Measurements from ENCODE around the gene LYST. TPM values are rescaled to one million over a fixed set of nuclear protein-coding genes. Genes with fewer than 3 reads are reported as not detected.
A peak's percentile ranks its signal among the peaks of the same experiment; 100 is the strongest.
"Not testable (repeated sequence)": the region's sequence is repeated elsewhere in the genome, so short reads cannot be mapped to it uniquely, and the experiment has no call there.

The LYST gene
- total RNA-seq, 4 donors from 2014 or later, result 46.8 to 68.4 (median 47.8) TPM

DNA sequence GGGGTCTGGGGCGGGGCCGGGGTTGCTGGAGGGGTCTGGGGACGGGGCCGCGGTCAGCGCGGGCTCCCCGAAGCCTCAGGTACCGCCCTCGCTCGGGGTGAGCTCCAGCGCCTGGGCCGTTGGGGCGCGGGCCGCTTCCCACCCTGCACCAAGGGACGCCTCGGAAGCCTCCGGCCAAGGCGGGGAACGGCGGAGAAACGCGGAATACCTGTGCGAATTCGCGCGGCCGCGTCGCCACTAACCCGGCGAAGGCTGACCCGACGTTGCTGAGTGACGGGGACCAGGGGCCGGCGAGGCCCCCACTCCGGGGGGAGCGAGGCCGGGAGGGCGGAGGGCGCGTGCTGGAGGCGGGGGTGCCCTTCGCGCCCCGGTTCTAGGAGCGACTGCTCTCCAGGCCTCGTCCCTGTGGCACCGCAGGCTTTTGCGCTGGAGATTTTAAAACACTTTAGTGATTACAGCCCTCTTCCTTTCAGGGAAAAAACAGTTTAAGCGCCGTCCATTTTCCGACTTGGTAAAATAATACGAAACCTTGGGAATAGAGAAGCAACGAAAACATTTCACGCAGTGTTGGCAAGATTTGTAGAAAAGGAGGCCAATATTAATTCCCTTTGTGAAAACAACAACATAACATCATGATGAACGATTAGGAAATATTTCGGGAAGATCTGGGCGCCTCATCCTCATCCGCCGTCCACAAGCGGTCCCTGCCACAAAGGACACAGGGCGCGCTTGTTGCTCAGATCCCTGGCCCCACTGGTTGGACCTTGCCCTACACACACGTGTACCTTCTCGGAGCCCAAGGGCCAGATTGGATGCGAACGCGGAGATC is 216.2 kb downstream of the LYST start:
- H3K4me1 ChIP-seq, result peaks cover 10 to 26% of the 10 kb centered on the region in 2 donors
- intact Hi-C loops (cut with DNase I), result no loop called here
- H3K27ac ChIP-seq, result no peak overlapping the region
- no peak for TF ChIP-seq POLR2A (IDR thresholded peaks at IDR 0.05)
- TF ChIP-seq, protein P1, sequence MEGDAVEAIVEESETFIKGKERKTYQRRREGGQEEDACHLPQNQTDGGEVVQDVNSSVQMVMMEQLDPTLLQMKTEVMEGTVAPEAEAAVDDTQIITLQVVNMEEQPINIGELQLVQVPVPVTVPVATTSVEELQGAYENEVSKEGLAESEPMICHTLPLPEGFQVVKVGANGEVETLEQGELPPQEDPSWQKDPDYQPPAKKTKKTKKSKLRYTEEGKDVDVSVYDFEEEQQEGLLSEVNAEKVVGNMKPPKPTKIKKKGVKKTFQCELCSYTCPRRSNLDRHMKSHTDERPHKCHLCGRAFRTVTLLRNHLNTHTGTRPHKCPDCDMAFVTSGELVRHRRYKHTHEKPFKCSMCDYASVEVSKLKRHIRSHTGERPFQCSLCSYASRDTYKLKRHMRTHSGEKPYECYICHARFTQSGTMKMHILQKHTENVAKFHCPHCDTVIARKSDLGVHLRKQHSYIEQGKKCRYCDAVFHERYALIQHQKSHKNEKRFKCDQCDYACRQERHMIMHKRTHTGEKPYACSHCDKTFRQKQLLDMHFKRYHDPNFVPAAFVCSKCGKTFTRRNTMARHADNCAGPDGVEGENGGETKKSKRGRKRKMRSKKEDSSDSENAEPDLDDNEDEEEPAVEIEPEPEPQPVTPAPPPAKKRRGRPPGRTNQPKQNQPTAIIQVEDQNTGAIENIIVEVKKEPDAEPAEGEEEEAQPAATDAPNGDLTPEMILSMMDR (IDR thresholded peaks at IDR 0.05), result no peak
- peaks cover 8% of the 10 kb centered on the region for H3K27me3 ChIP-seq
- H3K4me3 ChIP-seq (replicated peaks in 1 of 3), result peak overlapping the region in 1 of 3 donors; percentile 43
- peak in 1 of 2 donors; percentile 10 for DNase-seq
- WGBS, 2 donors, result 17 to 18% methylated on average over 26 to 34 of the region's 71 CpGs
- no peaks in the 10 kb centered on the region for H3K9me3 ChIP-seq
- no peaks in the 10 kb centered on the region for H3K36me3 ChIP-seq

DNA sequence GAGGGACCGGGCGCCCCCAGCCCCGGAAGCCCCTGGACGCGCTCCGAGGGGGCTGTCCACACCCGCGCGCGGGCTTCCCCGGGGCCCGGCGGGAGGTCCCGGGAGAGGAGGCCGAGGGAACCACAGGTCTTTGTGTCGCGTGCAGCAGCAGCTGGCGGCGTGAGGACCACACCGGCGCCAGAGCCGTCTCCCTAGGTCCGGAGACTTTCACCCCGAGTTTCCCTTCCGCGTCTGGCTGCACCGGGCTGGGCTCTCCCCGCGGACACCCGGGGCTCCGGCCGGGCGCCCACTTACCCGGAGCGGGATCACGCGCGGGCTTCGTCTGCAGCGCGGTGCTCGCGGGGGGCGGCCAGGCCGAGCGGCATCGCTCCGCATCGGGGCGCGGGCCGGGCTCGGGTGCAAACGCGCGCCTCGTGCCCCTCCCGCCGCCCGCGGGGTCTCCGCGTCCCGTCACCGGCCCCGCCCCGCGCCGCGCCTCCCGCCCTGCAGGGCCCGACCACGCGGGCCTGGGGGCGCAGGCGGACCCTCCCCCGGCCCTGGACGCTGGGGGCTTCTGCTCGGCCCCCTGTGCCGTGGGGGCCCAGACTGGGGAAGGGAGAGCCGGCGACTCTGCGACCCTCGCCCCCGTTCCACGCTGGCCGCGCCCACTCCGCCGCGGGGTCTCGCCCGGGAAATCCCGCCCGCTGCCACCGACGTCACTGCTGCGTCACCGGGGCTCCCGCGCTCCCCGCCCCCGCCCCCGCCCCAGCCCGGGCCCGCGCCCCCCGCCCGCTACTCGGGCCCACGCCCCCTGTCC is 217.1 kb downstream of the LYST start, which contains the start of gene GNG4:
TSS of gene GNG4 (minus strand) at position 417 of the 796 bp plus-strand sequence. CDS start 65,946 bp downstream, outside the sequence.
- DNase-seq, result peak in 1 of 2 donors; percentile 23
- 1% methylated on average over 19 of the region's 111 CpGs; no CpG with 5 or more reads in 1 of the 2 donors for WGBS, 2 donors
- Histone ChIP-seq H3K4me1 (peaks cover 10 to 26% of the 10 kb centered on the region in 2 donors), H3K4me3 (replicated peaks in 1 of 3) (peak within 1 kb of the TSS in 1 of 3 donors; percentile 43), H3K27ac (no peak within 1 kb of the TSS), H3K27me3 (peaks cover 8% of the 10 kb centered on the region), H3K9me3 (no peaks in the 10 kb centered on the region), H3K36me3 (no peaks in the 10 kb centered on the region)
- TF ChIP-seq, protein P1 (IDR thresholded peaks at IDR 0.05), result no peak
- no peak for TF ChIP-seq POLR2A (IDR thresholded peaks at IDR 0.05)
- intact Hi-C loops (cut with DNase I), result no loop called here

DNA sequence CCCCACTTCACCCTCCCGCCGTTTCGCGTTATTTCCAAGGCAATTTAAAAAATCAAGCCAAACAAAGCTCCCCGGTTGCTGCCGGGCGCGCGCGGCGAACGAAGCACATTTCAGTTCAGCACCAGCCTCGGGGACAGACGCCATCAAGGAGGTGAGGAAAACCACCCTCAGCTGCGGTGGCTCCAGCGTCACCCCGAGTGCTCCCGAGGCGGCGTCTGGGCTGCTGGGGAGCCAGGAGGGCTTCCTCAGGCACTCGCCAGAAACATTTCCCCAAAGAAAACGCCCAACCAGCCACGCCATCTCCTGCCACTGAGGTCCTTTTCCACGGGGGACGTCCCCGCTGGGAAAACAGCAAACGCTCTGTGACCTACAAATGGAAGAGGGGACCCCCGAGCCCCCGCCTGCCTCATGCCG is 217.7 kb downstream of the LYST start:
- intact Hi-C loops (cut with DNase I), result no loop called here
- WGBS, 2 donors, result 1 to 3% methylated on average over 16 to 27 of the region's 30 CpGs
- Histone ChIP-seq H3K27me3 (peaks cover 8% of the 10 kb centered on the region), H3K9me3 (no peaks in the 10 kb centered on the region), H3K36me3 (no peaks in the 10 kb centered on the region), H3K27ac (no peak overlapping the region), H3K4me1 (peaks cover 10 to 26% of the 10 kb centered on the region in 2 donors), H3K4me3 (replicated peaks in 1 of 3) (peak overlapping the region in 1 of 3 donors; percentile 43)
- DNase-seq, result peak; percentile 62 to 74
- no peak for TF ChIP-seq POLR2A (IDR thresholded peaks at IDR 0.05)
- TF ChIP-seq, protein P1 (IDR thresholded peaks at IDR 0.05), result no peak

DNA sequence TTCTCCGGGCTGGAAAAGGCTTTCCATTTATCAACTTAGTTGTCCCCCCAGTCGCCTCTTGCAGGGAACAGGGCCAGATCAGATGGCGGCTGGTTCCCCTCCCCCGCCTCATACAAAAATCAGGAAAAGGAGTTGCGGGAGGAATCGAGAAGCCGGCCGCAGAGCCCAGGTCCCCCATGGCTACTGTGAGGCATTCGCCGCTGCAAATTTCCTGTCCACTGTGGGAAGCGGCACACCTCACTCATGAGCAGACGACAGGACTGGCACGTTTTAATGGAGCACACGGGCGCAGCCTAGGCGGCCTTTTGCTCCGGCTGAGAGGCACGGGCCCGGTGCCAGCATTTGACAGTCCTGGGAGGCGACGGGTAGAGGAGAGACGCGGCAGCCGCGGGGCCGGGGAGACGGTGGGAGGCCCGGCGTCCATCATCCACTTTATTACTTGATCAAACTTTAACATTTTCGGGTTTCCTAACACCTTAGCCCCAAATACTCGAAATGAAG is 218.2 kb downstream of the LYST start:
- Histone ChIP-seq H3K4me1 (peaks cover 10 to 26% of the 10 kb centered on the region in 2 donors), H3K4me3 (replicated peaks in 1 of 3) (peak overlapping the region in 1 of 3 donors; percentile 43), H3K36me3 (no peaks in the 10 kb centered on the region), H3K27ac (no peak overlapping the region), H3K27me3 (peaks cover 8% of the 10 kb centered on the region), H3K9me3 (no peaks in the 10 kb centered on the region)
- intact Hi-C loops (cut with DNase I), result no loop called here
- WGBS, 2 donors, result 10% methylated on average over 11 to 31 of the region's 31 CpGs
- no peak for TF ChIP-seq POLR2A (IDR thresholded peaks at IDR 0.05)
- TF ChIP-seq, protein P1 (IDR thresholded peaks at IDR 0.05), result no peak
- DNase-seq, result peak; percentile 71 to 76

DNA sequence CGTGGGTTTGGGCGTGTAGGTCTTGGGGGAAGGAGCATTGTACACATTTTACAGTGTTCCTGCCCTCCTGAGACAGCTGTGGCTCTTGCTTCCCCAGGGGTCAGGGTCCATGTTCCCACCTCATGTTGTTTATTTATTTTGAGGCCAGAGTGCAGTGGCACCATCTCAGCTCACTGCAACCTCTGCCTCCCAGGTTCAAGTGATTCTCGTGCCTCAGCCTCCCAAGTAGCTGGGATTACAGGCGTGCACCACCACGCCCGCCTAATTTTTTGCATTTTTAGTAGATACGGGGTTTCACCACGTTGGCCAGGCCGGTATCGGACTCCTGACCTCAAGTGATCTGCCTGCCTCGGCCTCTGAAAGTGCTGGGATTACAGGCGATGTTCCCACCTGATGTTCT is 219.2 kb downstream of the LYST start:
- 92% methylated on average over 12 of the region's 12 CpGs for WGBS, 2 donors
- H3K9me3 ChIP-seq; H3K36me3 ChIP-seq; H3K4me3 ChIP-seq (replicated peaks in 1 of 3); DNase-seq; H3K27me3 ChIP-seq; intact Hi-C loops (cut with DNase I); H3K27ac ChIP-seq: not testable (repeated sequence)
- peaks cover 10 to 26% of the 10 kb centered on the region in 2 donors for H3K4me1 ChIP-seq
